GM10266 (cell line): Measurements from ENCODE around the gene SHC3.
A peak's percentile ranks its signal among the peaks of the same experiment; 100 is the strongest.

ENCODE experiments used
- DNase-seq: peaks from one replicate; pipeline ENCODE4 v3.0.0; 2012; ENCODE audit errors: extremely low spot score
- CTCF ChIP-seq: IDR thresholded peaks from 2 replicates; pipeline ENCODE4 v1.5.1; 2012; ENCODE audit warnings: mild to moderate bottlenecking, low read depth; ENCODE audit not compliant: control insufficient read depth, insufficient read depth; ENCODE audit errors: missing control alignments

Gene SHC3

GRCh38 chr9:89177012-89177943 is 1.3 kb downstream of the SHC3 start:
- no peak for TF ChIP-seq CTCF
- no peak for DNase-seq

DNA sequence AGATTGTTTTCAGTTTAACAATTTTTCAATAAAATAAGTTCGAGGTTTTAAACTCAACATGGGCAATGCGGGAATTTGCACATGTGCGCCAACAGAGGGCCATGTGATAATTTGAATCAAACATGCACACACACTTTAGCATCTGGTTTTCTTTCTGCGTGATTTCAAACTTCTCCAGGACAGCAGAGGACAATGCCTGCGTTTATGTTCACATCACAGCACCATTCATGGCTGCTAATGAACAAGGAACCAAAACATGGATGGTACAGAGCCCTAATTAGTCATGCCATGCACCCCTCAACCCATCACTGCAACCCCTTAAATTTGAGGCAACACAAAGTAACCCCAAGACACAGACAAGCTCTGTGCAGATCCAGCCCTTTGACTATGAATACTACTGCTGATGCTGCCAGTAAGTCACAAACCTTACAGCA is 2.8 kb downstream of the SHC3 start:
- DNase-seq, result no peak
- TF ChIP-seq CTCF, result no peak

GRCh38 chr9:89174291-89174690 is 4.3 kb downstream of the SHC3 start:
- TF ChIP-seq CTCF, result no peak
- no peak for DNase-seq

DNA sequence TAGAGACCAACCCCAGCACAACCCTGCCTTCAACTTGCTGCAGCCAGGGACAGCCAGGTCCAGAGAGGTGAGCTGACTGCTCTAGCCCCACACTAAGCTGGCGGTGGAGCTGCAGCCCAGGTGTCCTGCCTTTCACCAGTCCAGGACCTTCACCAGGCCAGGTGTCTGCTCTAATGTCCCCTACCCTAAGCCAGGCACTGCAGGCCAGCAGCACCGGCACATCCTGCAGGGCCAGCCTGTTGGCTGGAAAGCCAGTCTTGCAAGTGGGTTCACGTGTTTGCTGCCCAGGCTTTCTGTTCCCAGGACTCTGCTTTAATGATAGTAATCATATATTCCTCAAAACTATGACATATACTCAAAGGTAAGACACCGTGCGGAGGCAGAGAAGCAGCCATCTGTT is 5.5 kb downstream of the SHC3 start:
- no peak for TF ChIP-seq CTCF

GRCh38 chr9:89172398-89172797 is 6.2 kb downstream of the SHC3 start:
- DNase-seq, result no peak
- TF ChIP-seq CTCF, result no peak

More for the DNA sequence above, 5.5 kb downstream of the SHC3 start:
- DNase-seq, result no peak

- no peak for DNase-seq
- peak; percentile 17 for TF ChIP-seq CTCF
Observed at GRCh38 chr9:89171693-89172092, 6.9 kb downstream of the SHC3 start.

DNA sequence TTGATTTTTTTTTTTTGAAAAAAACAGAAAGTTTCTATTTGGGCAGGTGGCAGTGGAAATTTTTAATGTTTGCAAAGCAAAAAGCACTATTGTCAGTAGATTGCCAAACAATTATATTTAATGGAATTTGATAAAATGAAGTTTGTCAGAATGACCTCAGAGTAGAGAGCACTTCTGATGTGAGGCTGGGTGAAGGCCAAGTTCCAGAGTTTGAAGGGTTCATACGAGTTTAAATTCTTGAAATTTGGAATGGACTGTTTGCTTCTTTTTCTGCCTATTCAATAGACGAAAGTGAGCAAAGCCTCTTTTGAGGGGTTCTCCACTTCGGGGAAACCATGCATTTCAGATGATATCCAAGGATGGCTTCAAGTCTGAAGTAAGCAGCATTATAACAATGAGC is 7.4 kb downstream of the SHC3 start:
- DNase-seq, result no peak
- no peak for TF ChIP-seq CTCF
